OCI-LY3 (cell line): Measurements from ENCODE around the gene TRIM7.

Experiments used
- H2AFZ ChIP-seq: fragments of 200-600, 300-600 bp; shearing (Covaris generic); 2 replicates; pipeline ENCODE4 v1.6.0; 2014; ENCODE audit warnings: antibody characterized with exemption, low read depth, low read length
- H3K27ac ChIP-seq: fragments of 200-600, 300-600 bp; sonication (generic); 2 replicates; pipeline ENCODE4 v1.5.1; 2014; ENCODE audit warnings: mild to moderate bottlenecking, low read length, moderate library complexity, mixed read lengths
- H3K27me3 ChIP-seq: fragments of 200-600, 300-600 bp; sonication (generic); 2 replicates; pipeline ENCODE4 v1.6.1; 2014; ENCODE audit warnings: low read depth, low read length, mixed read lengths
- H3K36me3 ChIP-seq: fragments of 200-600, 300-600 bp; sonication (generic); replicated peaks from 2 replicates; pipeline ENCODE3; 2014; ENCODE audit warnings: low read depth, low read length, mixed read lengths
- H3K4me1 ChIP-seq: fragments of 300-600, 200-600 bp; sonication (generic); 2 replicates; pipeline ENCODE4 v1.6.1; 2014; ENCODE audit warnings: low read length, mixed read lengths
- H3K4me2 ChIP-seq: fragments of 200-600, 300-600 bp; sonication (generic); 2 replicates; pipeline ENCODE4 v1.6.1; 2014; ENCODE audit warnings: low read length, mixed read lengths
- H3K4me3 ChIP-seq: fragments of 300-600, 200-600 bp; sonication (generic); 2 replicates; pipeline ENCODE4 v1.5.1; 2014; ENCODE audit warnings: antibody characterized with exemption, mild to moderate bottlenecking, low read length, moderate library complexity
- H3K79me2 ChIP-seq: fragments of 300-600, 200-600 bp; shearing (Covaris generic); 2 replicates; pipeline ENCODE4 v1.6.1; 2014; ENCODE audit warnings: mild to moderate bottlenecking, low read length, mixed read lengths
- H3K9ac ChIP-seq: fragments of 300-600, 200-600 bp; shearing (Covaris generic); 2 replicates; pipeline ENCODE4 v1.6.0; 2014; ENCODE audit warnings: mild to moderate bottlenecking, low read length, moderate library complexity
- H3K9me3 ChIP-seq: fragments of 200-600, 300-600 bp; shearing (Covaris generic); 2 replicates; pipeline ENCODE4 v1.6.1; 2014; ENCODE audit warnings: low read length, mixed read lengths; ENCODE audit not compliant: insufficient read depth
- H4K20me1 ChIP-seq: fragments of 200-600, 300-600 bp; sonication (generic); 2 replicates; pipeline ENCODE4 v1.6.1; 2016; ENCODE audit warnings: low read length, mixed read lengths; ENCODE audit not compliant: insufficient read depth
- EZH2phosphoT487 ChIP-seq: fragments of 200-600 bp; shearing (Covaris generic); IDR thresholded peaks from 2 replicates; pipeline ENCODE4 v1.6.1; 2018; ENCODE audit warnings: antibody characterized with exemption, mixed run types, low read depth
- TF ChIP-seq, protein P1 (sequence below): fragments of 200-600, 300-600 bp; sonication (generic); IDR thresholded peaks from 2 replicates; pipeline ENCODE4 v1.5.1; 2014; ENCODE audit warnings: antibody characterized with exemption, low read length, low read depth

Gene TRIM7

DNA sequence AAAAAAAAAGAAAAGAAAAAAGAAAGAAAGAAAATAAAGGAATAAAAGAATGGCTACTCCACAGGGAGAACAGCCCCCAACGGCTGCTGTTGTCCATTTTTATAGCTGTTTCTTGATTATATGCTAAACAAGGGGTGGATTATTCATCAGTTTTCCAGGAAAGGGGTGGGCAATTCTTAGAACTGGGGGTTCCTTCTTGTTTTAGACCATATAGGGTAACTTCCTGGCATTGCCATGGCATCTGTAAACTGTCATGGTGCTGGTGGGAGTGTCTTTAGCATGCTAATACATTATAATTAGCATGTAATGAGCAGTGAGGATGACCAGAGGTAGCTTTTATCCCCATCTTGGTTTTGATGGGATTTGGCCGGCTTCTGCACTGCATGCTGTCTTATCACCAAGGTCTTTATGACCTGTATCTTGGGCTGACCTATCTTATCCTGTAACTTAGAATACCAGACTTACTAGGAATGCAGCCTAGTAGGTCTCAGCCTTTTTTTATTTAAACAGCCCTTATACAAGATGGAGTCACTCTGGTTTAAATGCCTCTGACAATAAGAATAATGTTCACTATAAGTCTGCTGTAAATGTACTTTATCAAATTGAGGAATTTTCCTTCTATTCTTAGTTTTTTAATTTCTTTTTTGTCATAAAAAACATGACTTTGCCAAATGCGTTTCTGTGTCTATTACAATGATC is 28.6 kb downstream of the TRIM7 start:
- Histone ChIP-seq H3K4me1 (peaks cover 5% of the 10 kb centered on the region; the same call in 1 of the 2 replicates), H3K9ac (no peak overlapping the region), H3K4me2 (no peak overlapping the region), H3K9me3 (no peaks in the 10 kb centered on the region), H3K27me3 (no peaks in the 10 kb centered on the region), H2AFZ (no peak overlapping the region), H3K4me3 (no peak overlapping the region), H3K27ac (no peak overlapping the region), H4K20me1 (no peaks in the 10 kb centered on the region), H3K36me3 (no peaks in the 10 kb centered on the region), H3K79me2 (no peaks in the 10 kb centered on the region)
- TF ChIP-seq, protein P1, sequence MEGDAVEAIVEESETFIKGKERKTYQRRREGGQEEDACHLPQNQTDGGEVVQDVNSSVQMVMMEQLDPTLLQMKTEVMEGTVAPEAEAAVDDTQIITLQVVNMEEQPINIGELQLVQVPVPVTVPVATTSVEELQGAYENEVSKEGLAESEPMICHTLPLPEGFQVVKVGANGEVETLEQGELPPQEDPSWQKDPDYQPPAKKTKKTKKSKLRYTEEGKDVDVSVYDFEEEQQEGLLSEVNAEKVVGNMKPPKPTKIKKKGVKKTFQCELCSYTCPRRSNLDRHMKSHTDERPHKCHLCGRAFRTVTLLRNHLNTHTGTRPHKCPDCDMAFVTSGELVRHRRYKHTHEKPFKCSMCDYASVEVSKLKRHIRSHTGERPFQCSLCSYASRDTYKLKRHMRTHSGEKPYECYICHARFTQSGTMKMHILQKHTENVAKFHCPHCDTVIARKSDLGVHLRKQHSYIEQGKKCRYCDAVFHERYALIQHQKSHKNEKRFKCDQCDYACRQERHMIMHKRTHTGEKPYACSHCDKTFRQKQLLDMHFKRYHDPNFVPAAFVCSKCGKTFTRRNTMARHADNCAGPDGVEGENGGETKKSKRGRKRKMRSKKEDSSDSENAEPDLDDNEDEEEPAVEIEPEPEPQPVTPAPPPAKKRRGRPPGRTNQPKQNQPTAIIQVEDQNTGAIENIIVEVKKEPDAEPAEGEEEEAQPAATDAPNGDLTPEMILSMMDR: no peak
- TF ChIP-seq EZH2phosphoT487: no peak

DNA sequence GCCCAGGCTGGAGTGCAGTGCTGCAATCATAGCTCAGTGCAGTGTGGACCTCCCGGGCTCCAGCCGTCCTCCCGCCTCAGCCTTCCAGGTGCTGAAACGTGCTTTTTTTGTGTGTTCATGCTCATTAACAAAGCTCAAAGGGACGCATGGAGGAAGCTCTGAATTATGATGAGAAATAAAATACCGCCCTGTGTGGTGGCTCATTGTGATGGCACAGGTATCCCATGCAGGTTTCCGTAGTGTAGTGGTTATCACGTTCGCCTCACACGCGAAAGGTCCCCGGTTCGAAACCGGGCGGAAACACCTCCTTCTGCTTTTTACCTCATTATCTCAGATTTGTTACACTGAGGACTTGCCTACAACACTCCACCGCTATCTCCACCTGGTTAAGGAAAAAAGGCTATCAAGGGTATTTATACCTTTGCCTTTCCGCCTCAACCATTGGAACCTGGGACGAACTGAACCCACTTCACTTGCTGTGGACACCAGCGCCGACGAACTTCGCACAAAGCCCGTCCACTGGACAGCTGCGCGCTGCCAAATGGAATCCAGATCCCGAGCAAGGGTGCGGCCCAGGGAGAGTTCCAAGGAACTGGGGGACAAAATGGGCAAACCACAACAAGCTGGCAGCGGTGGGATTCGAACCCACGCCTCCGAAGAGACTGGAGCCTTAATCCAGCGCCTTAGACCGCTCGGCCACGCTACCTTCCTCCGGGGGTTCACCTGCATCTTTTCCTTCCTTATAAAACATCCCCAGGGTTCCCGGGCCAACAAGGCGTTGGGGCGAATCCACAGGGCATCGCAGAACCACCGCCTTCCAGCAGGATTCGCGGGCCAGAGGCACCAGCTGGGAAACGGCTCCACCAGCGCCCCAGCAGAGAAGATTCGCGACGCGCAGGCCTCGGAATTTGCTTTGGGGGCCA is 31.3 kb downstream of the TRIM7 start:
- no peaks in the 10 kb centered on the region for H3K79me2 ChIP-seq
- peaks cover 11% of the 10 kb centered on the region; the same call in 1 of the 2 replicates for H3K4me1 ChIP-seq
- peak overlapping the region; percentile 76 for H3K27ac ChIP-seq
- peak overlapping the region; percentile 93 for H2AFZ ChIP-seq
- H3K36me3 ChIP-seq: no peaks in the 10 kb centered on the region
- no peaks in the 10 kb centered on the region for H4K20me1 ChIP-seq
- peak overlapping the region; percentile 62 for H3K9ac ChIP-seq
- peak overlapping the region; percentile 92 for H3K4me3 ChIP-seq
- no peak for TF ChIP-seq EZH2phosphoT487
- TF ChIP-seq, protein P1: no peak; the same call in 1 of the 2 replicates
- peak overlapping the region; percentile 97 for H3K4me2 ChIP-seq
- H3K9me3 ChIP-seq: no peaks in the 10 kb centered on the region
- no peaks in the 10 kb centered on the region for H3K27me3 ChIP-seq

DNA sequence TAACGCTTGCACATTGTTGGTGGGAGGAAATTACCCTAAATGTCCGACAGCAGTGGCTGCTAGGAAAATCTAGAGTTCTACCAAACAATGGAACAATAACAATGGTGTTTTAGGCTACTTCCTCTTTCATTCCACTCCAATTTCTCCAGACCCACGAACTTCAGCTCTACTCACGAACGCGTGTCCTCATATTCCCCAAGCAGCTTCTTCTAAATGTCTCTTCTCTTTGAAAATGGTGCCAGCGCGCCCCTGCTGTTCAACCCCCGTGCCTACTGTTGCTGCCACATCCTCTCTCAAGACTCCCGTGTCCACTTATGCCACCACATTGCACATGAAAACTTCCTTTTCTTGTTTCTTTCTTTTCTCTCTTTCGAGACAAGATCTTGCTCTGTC is 32.0 kb downstream of the TRIM7 start:
- H2AFZ ChIP-seq: peak overlapping the region; percentile 93
- H3K4me3 ChIP-seq: peak overlapping the region; percentile 92
- TF ChIP-seq EZH2phosphoT487: no peak
- TF ChIP-seq, protein P1: peak; percentile 45
- H3K9me3 ChIP-seq: no peaks in the 10 kb centered on the region
- no peaks in the 10 kb centered on the region for H3K36me3 ChIP-seq
- H3K9ac ChIP-seq: peak overlapping the region; percentile 62
- no peaks in the 10 kb centered on the region for H3K79me2 ChIP-seq
- peaks cover 11% of the 10 kb centered on the region; the same call in 1 of the 2 replicates for H3K4me1 ChIP-seq
- H3K4me2 ChIP-seq: peak overlapping the region; percentile 97
- H4K20me1 ChIP-seq: no peaks in the 10 kb centered on the region
- H3K27ac ChIP-seq: peak overlapping the region; percentile 76
- no peaks in the 10 kb centered on the region for H3K27me3 ChIP-seq

DNA sequence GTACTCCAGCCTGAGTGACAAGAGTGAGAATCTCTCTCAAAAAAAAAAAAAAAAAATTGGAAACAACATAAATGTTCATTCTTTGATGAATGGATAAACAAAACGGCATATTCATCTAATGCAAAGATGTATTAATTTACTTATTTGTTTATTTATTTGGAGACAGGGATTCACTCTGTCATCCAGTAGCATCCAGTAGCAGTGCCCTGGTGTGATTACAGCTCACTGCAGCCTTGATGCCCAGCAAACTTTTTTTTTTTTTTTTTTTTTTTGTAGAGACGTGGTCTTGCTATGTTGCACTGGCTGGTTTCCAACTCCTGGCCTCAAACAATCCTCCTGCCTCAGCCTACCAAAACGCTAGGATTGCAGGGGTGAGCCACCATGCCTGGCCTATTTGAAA is 33.2 kb downstream of the TRIM7 start:
- H3K4me1 ChIP-seq: peaks cover 20% of the 10 kb centered on the region
- no peaks in the 10 kb centered on the region for H4K20me1 ChIP-seq
- H3K79me2 ChIP-seq: no peaks in the 10 kb centered on the region
- no peaks in the 10 kb centered on the region for H3K27me3 ChIP-seq
- H3K4me2 ChIP-seq: no peak overlapping the region
- H3K4me3 ChIP-seq: no peak overlapping the region
- H3K36me3 ChIP-seq: no peaks in the 10 kb centered on the region
- H2AFZ ChIP-seq: no peak overlapping the region
- TF ChIP-seq EZH2phosphoT487: no peak
- TF ChIP-seq, protein P1: no peak
- H3K27ac ChIP-seq: no peak overlapping the region
- no peaks in the 10 kb centered on the region for H3K9me3 ChIP-seq
- no peak overlapping the region for H3K9ac ChIP-seq
